HK-2 (cell line): Measurements from ENCODE around the gene MFSD2B.

ENCODE experiments used
- DNase-seq: peaks from one replicate; pipeline ENCODE4 v3.0.0-alpha.2; 2018; ENCODE audit not compliant: unreplicated experiment

Gene MFSD2B

GRCh38 chr2:24050041-24050979 is 40.4 kb downstream of the MFSD2B start:
- DNase-seq, result no peak

GRCh38 chr2:24051833-24052232 is 41.9 kb downstream of the MFSD2B start:
- no peak for DNase-seq

- no peak for DNase-seq
Measured at GRCh38 chr2:24052951-24053350, 43.1 kb downstream of the MFSD2B start.

GRCh38 chr2:24054366-24055010 is 44.6 kb downstream of the MFSD2B start:
- no peak for DNase-seq

- no peak for DNase-seq
Measured at GRCh38 chr2:24055750-24056149, 45.9 kb downstream of the MFSD2B start.

GRCh38 chr2:24058564-24059271 is 48.8 kb downstream of the MFSD2B start:
- no peak for DNase-seq

GRCh38 chr2:24065341-24065740 is 55.5 kb downstream of the MFSD2B start:
- no peak for DNase-seq

GRCh38 chr2:24072259-24072658 is 62.4 kb downstream of the MFSD2B start:
- DNase-seq, result no peak

- no peak for DNase-seq
Measured at GRCh38 chr2:24073816-24074215, 63.9 kb downstream of the MFSD2B start.

GRCh38 chr2:24075259-24075658 is 65.4 kb downstream of the MFSD2B start:
- no peak for DNase-seq
